Measurements from ENCODE around the gene AGAP1.

The AGAP1 gene

GRCh38 chr2:236114959-236115358 is 621.1 kb downstream of the AGAP1 start:
- TF ChIP-seq FOXP2 (optimal IDR thresholded peaks at IDR 0.05; ENCODE audit: borderline replicate concordance, extremely low read depth, extremely low read length, insufficient read depth) (no peak), POLR2AphosphoS5 (IDR thresholded peaks at IDR 0.05; ENCODE audit: low read depth, low read length) (no peak), SIN3A (IDR thresholded peaks at IDR 0.05; ENCODE audit: borderline replicate concordance, insufficient read depth, low read length) (no peak), REST (IDR thresholded peaks at IDR 0.05; ENCODE audit: insufficient read depth in 1 of 2, low read depth in 2 of 2, low read length in 2 of 2) (no peak), TAF1 (IDR thresholded peaks at IDR 0.05; ENCODE audit: borderline replicate concordance, insufficient read depth, low read length) (no peak)

- TF ChIP-seq POLR2AphosphoS5 (IDR thresholded peaks at IDR 0.05; ENCODE audit: low read depth, low read length) (no peak), TAF1 (IDR thresholded peaks at IDR 0.05; ENCODE audit: borderline replicate concordance, insufficient read depth, low read length) (no peak), SIN3A (IDR thresholded peaks at IDR 0.05; ENCODE audit: borderline replicate concordance, insufficient read depth, low read length) (no peak), REST (IDR thresholded peaks at IDR 0.05; ENCODE audit: insufficient read depth in 1 of 2, low read depth in 2 of 2, low read length in 2 of 2) (no peak), FOXP2 (optimal IDR thresholded peaks at IDR 0.05; ENCODE audit: borderline replicate concordance, extremely low read depth, extremely low read length, insufficient read depth) (no peak)
These were observed 623.6 kb downstream of the AGAP1 start for GRCh38 chr2:236117401-236117800.

GRCh38 chr2:236117861-236118269 is 624.0 kb downstream of the AGAP1 start:
- TF ChIP-seq SIN3A (IDR thresholded peaks at IDR 0.05; ENCODE audit: borderline replicate concordance, insufficient read depth, low read length) (no peak), REST (IDR thresholded peaks at IDR 0.05; ENCODE audit: insufficient read depth in 1 of 2, low read depth in 2 of 2, low read length in 2 of 2) (no peak), TAF1 (IDR thresholded peaks at IDR 0.05; ENCODE audit: borderline replicate concordance, insufficient read depth, low read length) (no peak)

GRCh38 chr2:236119003-236119402 is 625.2 kb downstream of the AGAP1 start:
- TF ChIP-seq TAF1 (IDR thresholded peaks at IDR 0.05; ENCODE audit: borderline replicate concordance, insufficient read depth, low read length) (no peak), FOXP2 (optimal IDR thresholded peaks at IDR 0.05; ENCODE audit: borderline replicate concordance, extremely low read depth, extremely low read length, insufficient read depth) (no peak), POLR2AphosphoS5 (IDR thresholded peaks at IDR 0.05; ENCODE audit: low read depth, low read length) (no peak), SIN3A (IDR thresholded peaks at IDR 0.05; ENCODE audit: borderline replicate concordance, insufficient read depth, low read length) (no peak), REST (IDR thresholded peaks at IDR 0.05; ENCODE audit: insufficient read depth in 1 of 2, low read depth in 2 of 2, low read length in 2 of 2) (no peak)

- TF ChIP-seq TAF1 (IDR thresholded peaks at IDR 0.05; ENCODE audit: borderline replicate concordance, insufficient read depth, low read length), result no peak
- no peak for TF ChIP-seq REST (IDR thresholded peaks at IDR 0.05; ENCODE audit: insufficient read depth in 1 of 2, low read depth in 2 of 2, low read length in 2 of 2)
- no peak for TF ChIP-seq POLR2AphosphoS5 (IDR thresholded peaks at IDR 0.05; ENCODE audit: low read depth, low read length)
- no peak for TF ChIP-seq SIN3A (IDR thresholded peaks at IDR 0.05; ENCODE audit: borderline replicate concordance, insufficient read depth, low read length)
- no peak for TF ChIP-seq FOXP2 (optimal IDR thresholded peaks at IDR 0.05; ENCODE audit: borderline replicate concordance, extremely low read depth, extremely low read length, insufficient read depth)
These were observed 625.6 kb downstream of the AGAP1 start for GRCh38 chr2:236119476-236119875.
